GM12878 (cell line): ENCODE data around the gene NAV1.

Experiments
- ASH2L ChIP-seq: fragments of 300-600, 200-600 bp; sonication (generic); IDR thresholded peaks from 2 replicates; pipeline ENCODE4 v1.6.1; 2017; ENCODE audit warnings: low read depth, mild to moderate bottlenecking, borderline replicate concordance
- EGR1 ChIP-seq, 2 experiments: IDR thresholded peaks; 1 replicate in 1 of 2; 2 replicates in 1 of 2; pipeline ENCODE4 v1.6.1; 2011 to 2012; ENCODE audit warnings: low read depth in 2 of 2, low read length in 2 of 2, borderline replicate concordance in 1 of 2, mild to moderate bottlenecking in 1 of 2, moderate library complexity in 1 of 2
- EP300 ChIP-seq, 2 experiments: fragments of 150-350 bp in 1 of 2; IDR thresholded peaks; 2 replicates each; pipeline ENCODE4 v1.6.1; 2011 to 2012; ENCODE audit warnings: low read depth in 2 of 2, low read length in 2 of 2, borderline replicate concordance in 1 of 2, improper control_type of control experiment in 1 of 2, inconsistent platforms in 1 of 2; ENCODE audit not compliant: control insufficient read depth in 1 of 2
- MTA2 ChIP-seq: fragments of 450-650 bp; IDR thresholded peaks from 2 replicates; pipeline ENCODE4 v1.6.1; 2016; ENCODE audit warnings: low read depth, mild to moderate bottlenecking, moderate library complexity
- NFIC ChIP-seq: IDR thresholded peaks from 2 replicates; pipeline ENCODE4 v1.6.1; 2012; ENCODE audit warnings: low read depth, mild to moderate bottlenecking, inconsistent platforms, low read length, moderate library complexity
- PKNOX1 ChIP-seq: fragments of 450-650 bp; IDR thresholded peaks from 2 replicates; pipeline ENCODE4 v1.6.1; 2016; ENCODE audit warnings: mild to moderate bottlenecking
- POLR2AphosphoS5 ChIP-seq: IDR thresholded peaks from 2 replicates; pipeline ENCODE4 v1.6.1; 2011; ENCODE audit warnings: mild to moderate bottlenecking, low read length, inconsistent platforms

- TF ChIP-seq NFIC (no peak), POLR2AphosphoS5 (no peak), PKNOX1 (no peak), EP300 (IDR thresholded peaks at IDR 0.05; ENCODE audit: borderline replicate concordance in 1 of 2, control insufficient read depth in 1 of 2, low read depth in 2 of 2, low read length in 2 of 2) (no peak), ASH2L (no peak), MTA2 (no peak), EGR1 (IDR thresholded peaks at IDR 0.05; ENCODE audit: borderline replicate concordance in 1 of 2, low read depth in 2 of 2, low read length in 2 of 2) (no peak)
Observed at GRCh38 chr1:201545851-201546492, 7.0 kb downstream of the NAV1 start.
